Measurements from ENCODE around the gene GSDME. TPM values are rescaled to one million over a fixed set of nuclear protein-coding genes. Genes with fewer than 3 reads are reported as not detected.

GSDME gene
- total RNA-seq, 6 donors from 2014 or later = 3.8 to 41.9 (median 7.5) TPM

DNA sequence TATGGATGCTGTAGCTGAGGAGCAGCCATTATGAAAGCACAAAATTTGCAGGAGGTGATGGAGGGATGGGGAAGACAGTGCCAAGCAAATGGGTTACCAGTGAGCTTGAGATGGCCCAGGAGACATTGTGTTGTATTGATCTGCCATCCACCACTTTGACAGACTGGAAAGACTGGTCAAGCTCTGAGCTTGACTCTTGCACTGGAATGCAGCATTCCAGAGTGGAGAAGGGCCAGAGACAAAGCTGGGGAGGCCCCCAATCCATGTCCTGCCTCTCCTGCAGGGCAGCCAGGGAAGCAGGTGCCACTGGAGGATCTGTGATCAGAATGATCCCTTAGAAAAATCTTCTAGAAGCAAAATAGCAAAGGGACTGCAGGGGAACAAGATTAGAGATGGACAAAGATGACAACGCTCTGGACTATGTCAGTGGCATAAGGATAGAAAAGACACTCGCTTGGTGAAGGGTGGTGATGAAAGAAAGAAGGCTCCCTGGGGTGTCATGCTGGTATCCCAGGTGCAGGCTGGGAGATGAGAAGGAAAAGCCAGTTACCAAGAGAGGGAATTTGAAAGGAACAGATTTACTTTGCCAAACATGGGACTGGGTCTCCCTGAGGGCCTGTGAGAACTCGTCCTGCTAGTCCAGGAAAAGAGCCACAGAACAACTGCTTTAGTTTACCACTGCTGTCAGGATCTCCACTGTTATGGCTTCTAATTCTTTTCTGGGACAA is 5.0 kb downstream of the GSDME start:
- DNase-seq = no peak
- ATAC-seq (ENCODE audit: low FRiP score in 2 of 2) = no peak
- TF ChIP-seq POLR2A (IDR thresholded peaks at IDR 0.05) = no peak
- no peak for TF ChIP-seq POLR2AphosphoS5 (IDR thresholded peaks at IDR 0.05)
- no peak for TF ChIP-seq EP300 (IDR thresholded peaks at IDR 0.05)
- TF ChIP-seq, protein P1, sequence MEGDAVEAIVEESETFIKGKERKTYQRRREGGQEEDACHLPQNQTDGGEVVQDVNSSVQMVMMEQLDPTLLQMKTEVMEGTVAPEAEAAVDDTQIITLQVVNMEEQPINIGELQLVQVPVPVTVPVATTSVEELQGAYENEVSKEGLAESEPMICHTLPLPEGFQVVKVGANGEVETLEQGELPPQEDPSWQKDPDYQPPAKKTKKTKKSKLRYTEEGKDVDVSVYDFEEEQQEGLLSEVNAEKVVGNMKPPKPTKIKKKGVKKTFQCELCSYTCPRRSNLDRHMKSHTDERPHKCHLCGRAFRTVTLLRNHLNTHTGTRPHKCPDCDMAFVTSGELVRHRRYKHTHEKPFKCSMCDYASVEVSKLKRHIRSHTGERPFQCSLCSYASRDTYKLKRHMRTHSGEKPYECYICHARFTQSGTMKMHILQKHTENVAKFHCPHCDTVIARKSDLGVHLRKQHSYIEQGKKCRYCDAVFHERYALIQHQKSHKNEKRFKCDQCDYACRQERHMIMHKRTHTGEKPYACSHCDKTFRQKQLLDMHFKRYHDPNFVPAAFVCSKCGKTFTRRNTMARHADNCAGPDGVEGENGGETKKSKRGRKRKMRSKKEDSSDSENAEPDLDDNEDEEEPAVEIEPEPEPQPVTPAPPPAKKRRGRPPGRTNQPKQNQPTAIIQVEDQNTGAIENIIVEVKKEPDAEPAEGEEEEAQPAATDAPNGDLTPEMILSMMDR (IDR thresholded peaks at IDR 0.05) = no peak
- no peaks in the 10 kb centered on the region for H3K9me3 ChIP-seq
- peaks cover 0 to 9% (median 9%) of the 10 kb centered on the region in 4 donors for H3K4me1 ChIP-seq
- 82 to 86% methylated on average over 3 of the region's 3 CpGs for WGBS, 2 donors
- H3K36me3 ChIP-seq = no peaks in the 10 kb centered on the region
- H3K27me3 ChIP-seq = peaks cover 0 to 4% (median 1%) of the 10 kb centered on the region in 4 donors
- no peak overlapping the region for H3K4me3 ChIP-seq
- H3K27ac ChIP-seq = no peak overlapping the region

GRCh38 chr7:24751484-24751883 is 5.8 kb downstream of the GSDME start:
- Histone ChIP-seq H3K4me1 (peaks cover 0 to 4% (median 1%) of the 10 kb centered on the region in 4 donors), H3K27me3 (no peaks in the 10 kb centered on the region), H3K4me3 (no peak overlapping the region), H3K36me3 (no peaks in the 10 kb centered on the region), H3K27ac (no peak overlapping the region), H3K9me3 (no peaks in the 10 kb centered on the region)
- no peak for DNase-seq
- TF ChIP-seq POLR2AphosphoS5 (IDR thresholded peaks at IDR 0.05) = no peak
- TF ChIP-seq EP300 (IDR thresholded peaks at IDR 0.05) = no peak
- TF ChIP-seq POLR2A (IDR thresholded peaks at IDR 0.05) = no peak
- TF ChIP-seq, protein P1 (IDR thresholded peaks at IDR 0.05) = no peak
- WGBS, 2 donors = 96 to 100% methylated on average over 1 of the region's 1 CpG
- ATAC-seq (ENCODE audit: low FRiP score in 2 of 2) = no peak

DNA sequence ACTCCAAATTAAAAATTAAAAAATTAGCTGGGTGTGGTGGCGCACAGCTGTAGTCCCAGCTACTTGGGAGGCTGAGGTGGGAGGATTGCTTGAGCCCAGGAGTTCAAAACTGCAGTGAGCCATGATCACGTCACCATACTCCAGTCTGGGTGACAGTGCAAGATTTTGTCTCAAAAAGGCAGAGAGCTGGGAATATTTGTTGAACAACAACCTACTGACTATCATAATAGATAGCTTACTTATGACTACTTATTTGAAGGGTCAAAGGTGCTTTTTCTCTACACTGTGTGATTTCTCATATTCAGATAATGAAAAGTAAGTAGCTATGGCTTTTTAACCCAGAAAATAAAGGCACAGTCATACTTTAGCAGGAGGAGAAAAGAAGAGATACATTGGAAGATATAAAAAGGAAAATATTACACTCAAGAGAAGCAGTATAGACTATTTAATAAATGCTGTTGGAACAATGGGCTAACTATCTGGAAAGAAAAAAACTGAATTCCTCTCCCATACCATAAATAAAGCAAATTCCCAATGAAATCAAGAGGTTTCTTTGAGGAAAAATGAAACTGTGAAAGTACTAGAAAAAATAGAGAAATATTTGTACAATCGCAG is 6.7 kb downstream of the GSDME start:
- 84 to 98% methylated on average over 3 of the region's 3 CpGs for WGBS, 2 donors
- H3K27me3 ChIP-seq = no peaks in the 10 kb centered on the region
- TF ChIP-seq POLR2A (IDR thresholded peaks at IDR 0.05) (no peak), EP300 (IDR thresholded peaks at IDR 0.05) (no peak), POLR2AphosphoS5 (IDR thresholded peaks at IDR 0.05) (no peak)
- TF ChIP-seq, protein P1 (IDR thresholded peaks at IDR 0.05) = no peak
- no peak for DNase-seq
- H3K27ac ChIP-seq = no peak overlapping the region
- H3K36me3 ChIP-seq = no peaks in the 10 kb centered on the region
- no peak for ATAC-seq (ENCODE audit: low FRiP score in 2 of 2)
- no peak overlapping the region for H3K4me3 ChIP-seq
- no peaks in the 10 kb centered on the region for H3K9me3 ChIP-seq
- no peaks in the 10 kb centered on the region for H3K4me1 ChIP-seq

GRCh38 chr7:24748521-24748920 is 8.7 kb downstream of the GSDME start:
- Histone ChIP-seq H3K4me3 (no peak overlapping the region), H3K4me1 (no peaks in the 10 kb centered on the region), H3K27ac (no peak overlapping the region), H3K9me3 (no peaks in the 10 kb centered on the region), H3K36me3 (no peaks in the 10 kb centered on the region), H3K27me3 (no peaks in the 10 kb centered on the region)
- TF ChIP-seq POLR2A (IDR thresholded peaks at IDR 0.05) (no peak), POLR2AphosphoS5 (IDR thresholded peaks at IDR 0.05) (no peak), EP300 (IDR thresholded peaks at IDR 0.05) (no peak)
- TF ChIP-seq, protein P1 (IDR thresholded peaks at IDR 0.05) = no peak
- ATAC-seq (ENCODE audit: low FRiP score in 2 of 2) (no peak), DNase-seq (no peak)
- 91 to 94% methylated on average over 2 of the region's 2 CpGs for WGBS, 2 donors

Data from upper lobe of left lung (tissue), 6 donors.